Measurements from ENCODE around the gene KCNT1.

- TF ChIP-seq EZH2phosphoT487 (conservative IDR thresholded peaks at IDR 0.05; ENCODE audit: low read length) (no peak), CTCF (IDR thresholded peaks at IDR 0.05; ENCODE audit: insufficient read depth, low read length, poor library complexity, severe bottlenecking) (no peak)
These were observed 88.9 kb downstream of the KCNT1 start for GRCh38 chr9:135790850-135791249.
